NCI-H1105 (cell line): ENCODE data around the gene CYP21A2.
"Not testable (repeated sequence)": the region's sequence is repeated elsewhere in the genome, so short reads cannot be mapped to it uniquely, and the experiment has no call there.

Experiments used
- DNase-seq: peaks from one replicate; lab custom pipeline; 2025; lab: John Stamatoyannopoulos, UW

The CYP21A2 gene

DNA sequence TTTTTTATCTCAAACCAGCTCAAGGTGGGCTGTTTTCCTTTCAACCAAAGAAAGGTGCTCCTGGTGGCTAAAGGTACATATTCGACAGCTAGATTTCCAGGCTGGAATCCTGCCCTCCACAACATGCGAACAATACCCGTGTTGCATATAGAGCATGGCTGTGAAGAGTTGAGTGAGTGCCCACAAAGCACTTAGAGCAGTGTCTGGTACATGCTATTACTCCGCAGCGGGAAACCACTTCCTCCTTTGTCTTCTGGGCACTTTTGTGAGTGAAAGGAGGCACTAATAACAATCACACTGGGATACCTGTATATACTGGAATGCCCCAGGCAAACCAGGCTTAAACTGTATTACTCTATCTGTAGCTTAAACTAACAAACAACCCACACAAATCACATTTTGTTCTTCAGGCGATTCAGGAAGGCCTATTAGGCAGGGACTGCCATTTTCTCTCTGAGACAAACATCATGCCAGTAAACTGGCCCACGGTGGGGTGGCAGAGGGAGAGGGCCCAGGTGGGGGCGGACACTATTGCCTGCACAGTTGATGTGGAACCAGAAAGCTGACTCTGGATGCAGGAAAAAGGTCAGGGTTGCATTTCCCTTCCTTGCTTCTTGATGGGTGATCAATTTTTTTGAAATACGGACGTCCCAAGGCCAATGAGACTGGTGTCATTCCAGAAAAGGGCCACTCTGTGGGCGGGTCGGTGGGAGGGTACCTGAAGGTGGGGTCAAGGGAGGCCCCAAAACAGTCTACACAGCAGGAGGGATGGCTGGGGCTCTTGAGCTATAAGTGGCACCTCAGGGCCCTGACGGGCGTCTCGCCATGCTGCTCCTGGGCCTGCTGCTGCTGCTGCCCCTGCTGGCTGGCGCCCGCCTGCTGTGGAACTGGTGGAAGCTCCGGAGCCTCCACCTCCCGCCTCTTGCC is at the start of gene CYP21A2:
TSS of gene CYP21A2 (plus strand) at position 818 of the 927 bp plus-strand sequence. CDS start at position 826, 8 bp downstream.
- DNase-seq, result not testable (repeated sequence)

DNA sequence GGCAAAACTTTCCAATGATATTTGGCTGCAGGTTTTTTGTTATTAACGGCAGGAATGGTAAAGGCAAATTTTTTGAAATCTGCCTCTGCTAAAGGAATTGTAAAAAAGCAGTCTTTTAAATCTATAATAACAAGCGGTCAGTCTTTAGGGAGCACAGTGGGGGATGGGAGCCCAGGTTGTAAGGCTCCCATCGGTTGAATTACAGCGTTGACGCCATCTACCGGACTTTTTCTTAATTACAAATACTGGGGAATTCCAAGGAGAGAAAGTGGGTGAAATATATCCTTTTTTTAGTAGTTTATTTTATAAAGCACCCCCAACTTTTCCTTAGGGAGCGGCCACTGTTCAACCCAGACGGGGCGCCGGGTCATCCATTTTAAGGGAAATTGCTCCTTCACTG is 48.9 kb upstream of the CYP21A2 start:
- not testable (repeated sequence) for DNase-seq

DNA sequence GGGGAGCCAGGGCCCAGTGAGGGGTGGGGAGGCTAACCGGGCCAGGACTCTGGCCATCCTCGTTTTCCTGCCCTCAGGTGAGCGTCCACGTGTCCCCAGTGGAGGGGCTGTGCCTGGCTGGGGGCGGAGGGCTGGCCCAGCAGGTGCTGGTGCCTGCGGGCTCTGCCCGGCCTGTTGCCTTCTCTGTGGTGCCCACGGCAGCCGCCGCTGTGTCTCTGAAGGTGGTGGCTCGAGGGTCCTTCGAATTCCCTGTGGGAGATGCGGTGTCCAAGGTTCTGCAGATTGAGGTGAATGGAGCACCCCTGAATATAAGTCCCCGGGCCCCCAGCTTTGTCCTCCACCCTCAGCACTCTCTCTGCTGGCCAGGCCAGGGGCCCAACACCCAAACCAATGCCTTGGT is 43.8 kb upstream of the CYP21A2 start:
- DNase-seq, result not testable (repeated sequence)

DNA sequence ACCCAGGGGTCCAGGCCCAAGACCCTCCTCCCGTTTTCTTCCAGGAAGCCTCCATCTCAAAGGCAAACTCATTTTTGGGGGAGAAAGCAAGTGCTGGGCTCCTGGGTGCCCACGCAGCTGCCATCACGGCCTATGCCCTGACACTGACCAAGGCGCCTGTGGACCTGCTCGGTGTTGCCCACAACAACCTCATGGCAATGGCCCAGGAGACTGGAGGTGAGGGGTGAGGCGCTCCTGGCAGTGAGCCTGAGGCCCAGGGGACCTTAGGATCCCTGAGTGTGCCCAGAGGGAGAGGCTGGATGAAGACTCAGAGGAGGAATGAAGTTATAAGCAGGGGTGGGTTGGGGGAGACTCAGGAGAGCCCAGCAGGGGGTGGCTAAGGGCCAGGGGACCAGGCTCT is 41.8 kb upstream of the CYP21A2 start:
- not testable (repeated sequence) for DNase-seq

DNA sequence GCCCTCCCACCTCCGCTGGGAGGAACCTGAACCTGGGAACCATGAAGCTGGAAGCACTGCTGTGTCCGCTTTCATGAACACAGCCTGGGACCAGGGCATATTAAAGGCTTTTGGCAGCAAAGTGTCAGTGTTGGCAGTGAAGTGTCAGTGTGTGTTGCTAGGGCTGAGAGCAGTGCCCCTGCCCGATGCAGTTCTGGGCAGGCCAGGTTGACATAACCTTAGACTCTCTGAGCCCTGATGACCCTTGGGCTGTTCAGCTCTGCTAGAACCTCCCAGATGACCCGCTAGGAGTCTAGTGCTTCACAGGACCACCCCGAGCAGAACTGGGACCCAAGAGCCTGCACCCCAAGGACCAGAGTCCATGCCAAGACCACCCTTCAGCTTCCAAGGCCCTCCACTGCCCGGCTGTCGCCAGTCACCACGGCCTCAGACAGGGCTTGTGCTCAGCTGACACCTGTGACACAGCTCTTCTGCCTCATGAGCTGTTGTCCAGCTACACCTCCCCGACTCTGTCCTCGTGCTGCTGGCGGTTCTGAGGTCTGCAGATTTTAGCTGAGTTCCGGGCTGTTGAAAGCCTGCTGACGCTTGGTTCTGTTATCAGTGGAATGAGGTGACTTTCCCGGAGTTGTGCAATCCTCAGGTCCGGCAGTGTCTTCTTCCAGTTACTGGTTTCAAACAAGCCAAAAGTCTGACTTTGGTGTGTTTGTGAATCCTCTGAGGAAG is 35.5 kb upstream of the CYP21A2 start:
- DNase-seq, result not testable (repeated sequence)

DNA sequence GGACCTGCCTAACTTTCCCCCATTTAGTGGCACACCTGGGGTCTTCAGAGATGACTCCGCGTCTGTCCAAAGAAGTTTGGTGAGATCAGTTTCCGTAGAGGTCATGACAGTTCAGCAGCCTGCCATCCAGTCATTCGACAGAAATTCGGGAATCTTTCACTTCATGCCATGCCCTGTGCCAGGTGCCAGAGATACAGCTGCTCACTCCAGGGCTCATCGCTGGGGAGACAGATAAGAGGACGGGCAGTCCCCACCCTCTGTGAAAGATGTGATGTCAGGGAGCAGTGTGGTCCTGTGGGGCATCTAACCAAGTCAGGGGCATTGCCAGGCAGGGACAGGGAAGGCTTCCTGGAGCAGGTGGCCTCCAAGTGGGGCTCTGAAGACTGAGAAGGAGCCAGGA is 34.9 kb upstream of the CYP21A2 start:
- not testable (repeated sequence) for DNase-seq

DNA sequence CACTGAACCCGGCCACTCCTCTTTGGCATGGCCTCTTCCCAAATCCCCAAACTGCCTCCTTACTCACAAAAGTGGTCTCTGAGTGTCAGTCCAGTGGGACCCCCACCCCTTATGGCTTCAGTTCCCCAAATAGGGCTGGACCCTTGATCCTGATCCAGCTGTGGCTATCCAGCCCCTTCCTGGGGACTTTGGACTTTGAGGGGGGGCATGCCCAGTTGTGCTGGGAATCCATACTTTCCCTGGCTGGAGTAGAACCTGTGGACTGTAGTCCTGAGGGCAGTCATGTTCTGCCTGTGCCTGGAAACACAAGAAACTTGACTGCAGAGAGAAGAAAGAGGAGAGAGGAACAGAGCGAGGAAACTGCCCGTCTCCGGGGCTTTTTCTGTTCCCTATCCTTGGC is 33.8 kb upstream of the CYP21A2 start:
- not testable (repeated sequence) for DNase-seq

DNA sequence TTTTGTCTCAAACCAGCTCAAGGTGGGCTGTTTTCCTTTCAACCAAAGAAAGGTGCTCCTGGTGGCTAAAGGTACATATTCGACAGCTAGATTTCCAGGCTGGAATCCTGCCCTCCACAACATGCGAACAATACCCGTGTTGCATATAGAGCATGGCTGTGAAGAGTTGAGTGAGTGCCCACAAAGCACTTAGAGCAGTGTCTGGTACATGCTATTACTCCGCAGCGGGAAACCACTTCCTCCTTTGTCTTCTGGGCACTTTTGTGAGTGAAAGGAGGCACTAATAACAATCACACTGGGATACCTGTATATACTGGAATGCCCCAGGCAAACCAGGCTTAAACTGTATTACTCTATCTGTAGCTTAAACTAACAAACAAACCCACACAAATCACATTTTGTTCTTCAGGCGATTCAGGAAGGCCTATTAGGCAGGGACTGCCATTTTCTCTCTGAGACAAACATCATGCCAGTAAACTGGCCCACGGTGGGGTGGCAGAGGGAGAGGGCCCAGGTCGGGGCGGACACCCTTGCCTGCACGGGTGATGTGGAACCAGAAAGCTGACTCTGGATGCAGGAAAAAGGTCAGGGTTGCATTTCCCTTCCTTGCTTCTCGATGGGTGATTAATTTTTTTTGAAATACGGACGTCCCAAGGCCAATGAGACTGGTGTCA is 33.2 kb upstream of the CYP21A2 start:
- DNase-seq, result not testable (repeated sequence)

DNA sequence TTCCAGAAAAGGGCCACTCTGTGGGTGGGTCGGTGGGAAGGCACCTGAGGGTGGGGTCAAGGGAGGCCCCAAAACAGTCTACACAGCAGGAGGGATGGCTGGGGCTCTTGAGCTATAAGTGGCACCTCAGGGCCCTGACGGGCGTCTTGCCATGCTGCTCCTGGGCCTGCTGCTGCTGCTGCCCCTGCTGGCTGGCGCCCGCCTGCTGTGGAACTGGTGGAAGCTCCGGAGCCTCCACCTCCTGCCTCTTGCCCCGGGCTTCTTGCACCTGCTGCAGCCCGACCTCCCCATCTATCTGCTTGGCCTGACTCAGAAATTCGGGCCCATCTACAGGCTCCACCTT is 32.7 kb upstream of the CYP21A2 start:
- DNase-seq, result not testable (repeated sequence)

DNA sequence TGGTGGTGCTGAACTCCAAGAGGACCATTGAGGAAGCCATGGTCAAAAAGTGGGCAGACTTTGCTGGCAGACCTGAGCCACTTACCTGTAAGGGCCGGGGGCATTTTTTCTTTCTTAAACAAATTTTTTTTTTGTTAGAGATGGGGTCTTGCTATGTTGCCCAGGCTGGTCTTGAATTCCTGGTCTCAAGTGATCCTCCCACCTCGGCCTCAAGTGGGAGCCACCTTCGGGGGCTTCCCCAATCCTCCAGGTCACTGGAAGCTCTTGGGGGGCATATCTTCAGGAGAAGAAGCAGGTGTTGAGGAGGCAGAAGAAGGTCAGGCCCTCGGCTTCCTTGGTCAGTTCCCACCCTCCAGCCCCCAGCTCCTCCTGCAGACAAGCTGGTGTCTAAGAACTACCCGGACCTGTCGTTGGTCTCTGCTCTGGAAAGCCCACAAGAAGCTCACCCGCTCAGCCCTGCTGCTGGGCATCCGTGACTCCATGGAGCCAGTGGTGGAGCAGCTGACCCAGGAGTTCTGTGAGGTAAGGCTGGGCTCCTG is 32.2 kb upstream of the CYP21A2 start:
- DNase-seq, result not testable (repeated sequence)

DNA sequence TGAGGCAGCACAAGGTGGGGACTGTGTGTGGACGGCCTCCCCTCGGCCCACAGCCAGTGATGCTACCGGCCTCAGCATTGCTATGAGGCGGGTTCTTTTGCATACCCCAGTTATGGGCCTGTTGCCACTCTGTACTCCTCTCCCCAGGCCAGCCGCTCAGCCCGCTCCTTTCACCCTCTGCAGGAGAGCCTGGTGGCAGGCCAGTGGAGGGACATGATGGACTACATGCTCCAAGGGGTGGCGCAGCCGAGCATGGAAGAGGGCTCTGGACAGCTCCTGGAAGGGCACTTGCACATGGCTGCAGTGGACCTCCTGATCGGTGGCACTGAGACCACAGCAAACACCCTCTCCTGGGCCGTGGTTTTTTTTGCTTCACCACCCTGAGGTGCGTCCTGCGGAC is 31.1 kb upstream of the CYP21A2 start:
- not testable (repeated sequence) for DNase-seq

DNA sequence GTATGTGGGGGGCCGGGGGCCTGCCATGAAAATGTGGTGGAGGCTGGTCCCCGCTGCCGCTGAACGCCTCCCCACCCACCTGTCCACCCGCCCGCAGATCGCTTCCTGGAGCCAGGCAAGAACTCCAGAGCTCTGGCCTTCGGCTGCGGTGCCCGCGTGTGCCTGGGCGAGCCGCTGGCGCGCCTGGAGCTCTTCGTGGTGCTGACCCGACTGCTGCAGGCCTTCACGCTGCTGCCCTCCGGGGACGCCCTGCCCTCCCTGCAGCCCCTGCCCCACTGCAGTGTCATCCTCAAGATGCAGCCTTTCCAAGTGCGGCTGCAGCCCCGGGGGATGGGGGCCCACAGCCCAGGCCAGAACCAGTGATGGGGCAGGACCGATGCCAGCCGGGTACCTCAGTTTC is 30.2 kb upstream of the CYP21A2 start:
- DNase-seq, result not testable (repeated sequence)

DNA sequence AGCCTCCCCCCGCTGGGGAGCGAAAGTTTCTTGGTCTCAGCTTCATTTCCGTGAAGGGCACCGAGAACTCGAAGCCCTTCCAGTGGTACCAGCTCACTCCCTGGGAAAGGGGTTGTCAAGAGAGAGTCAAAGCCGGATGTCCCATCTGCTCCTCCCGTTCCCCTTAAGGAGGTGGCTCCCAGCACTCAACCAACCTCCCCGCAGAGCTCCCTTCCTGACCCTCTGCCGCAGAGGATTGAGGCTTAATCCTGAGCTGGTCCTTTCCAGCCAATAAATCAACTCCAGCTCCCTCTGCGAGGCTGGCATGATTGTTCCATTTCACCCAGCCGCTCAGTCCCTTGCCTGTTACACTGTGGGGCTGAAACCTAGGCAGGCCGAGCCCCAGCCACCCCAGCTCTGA is 29.6 kb upstream of the CYP21A2 start:
- DNase-seq, result not testable (repeated sequence)

DNA sequence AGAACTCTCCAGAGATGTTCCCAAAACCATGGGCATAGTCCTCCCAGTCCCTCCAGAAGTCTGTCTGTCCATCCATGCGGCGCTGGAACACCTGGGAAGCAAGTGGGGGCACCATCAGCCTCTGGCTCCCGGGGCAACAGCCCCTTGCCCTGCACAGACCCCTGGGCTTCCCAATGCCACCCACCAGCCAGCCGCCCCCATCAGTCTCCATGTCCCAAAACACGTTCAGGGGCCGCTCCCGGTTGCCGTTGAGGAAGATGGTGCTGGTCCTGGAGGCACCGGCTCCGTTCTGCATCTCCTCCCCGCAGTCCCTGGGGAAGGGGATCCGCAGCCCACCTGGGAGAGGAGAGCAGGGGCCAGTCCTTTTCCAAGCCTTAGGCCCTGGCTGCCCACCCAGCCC is 28.7 kb upstream of the CYP21A2 start:
- not testable (repeated sequence) for DNase-seq

DNA sequence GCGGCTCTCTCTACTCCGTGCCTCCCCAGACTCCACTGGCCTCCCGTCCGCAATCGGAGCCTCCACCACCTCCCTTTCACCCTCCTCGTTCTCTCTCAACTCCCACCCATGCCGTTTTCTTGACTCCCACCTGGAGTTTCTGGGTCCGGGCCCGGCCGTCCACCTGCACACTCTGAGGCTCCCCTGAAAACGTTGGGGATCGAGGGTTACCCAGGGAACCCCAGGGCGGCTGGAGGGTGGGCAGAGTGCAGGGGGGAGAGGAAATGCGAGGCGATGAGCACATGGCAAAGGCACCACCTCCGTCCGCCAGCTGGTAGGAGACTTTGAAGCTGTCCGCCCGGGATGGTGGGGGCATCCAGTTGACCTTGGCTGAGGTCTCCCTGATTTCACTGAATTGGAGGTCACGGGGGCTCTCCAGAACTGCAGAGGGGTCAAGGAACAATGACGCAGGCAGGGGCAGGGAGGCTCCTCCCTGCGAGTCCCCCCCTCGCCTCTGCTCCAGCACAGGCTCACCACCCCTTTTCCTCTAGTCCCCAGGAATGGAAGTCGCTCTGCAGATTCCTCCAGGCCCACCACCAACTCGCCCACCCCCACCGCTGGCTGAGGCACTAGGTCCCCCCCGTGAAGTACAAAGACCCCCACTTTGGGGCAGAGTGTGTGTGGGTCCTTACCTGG is 27.2 kb upstream of the CYP21A2 start:
- DNase-seq, result not testable (repeated sequence)

DNA sequence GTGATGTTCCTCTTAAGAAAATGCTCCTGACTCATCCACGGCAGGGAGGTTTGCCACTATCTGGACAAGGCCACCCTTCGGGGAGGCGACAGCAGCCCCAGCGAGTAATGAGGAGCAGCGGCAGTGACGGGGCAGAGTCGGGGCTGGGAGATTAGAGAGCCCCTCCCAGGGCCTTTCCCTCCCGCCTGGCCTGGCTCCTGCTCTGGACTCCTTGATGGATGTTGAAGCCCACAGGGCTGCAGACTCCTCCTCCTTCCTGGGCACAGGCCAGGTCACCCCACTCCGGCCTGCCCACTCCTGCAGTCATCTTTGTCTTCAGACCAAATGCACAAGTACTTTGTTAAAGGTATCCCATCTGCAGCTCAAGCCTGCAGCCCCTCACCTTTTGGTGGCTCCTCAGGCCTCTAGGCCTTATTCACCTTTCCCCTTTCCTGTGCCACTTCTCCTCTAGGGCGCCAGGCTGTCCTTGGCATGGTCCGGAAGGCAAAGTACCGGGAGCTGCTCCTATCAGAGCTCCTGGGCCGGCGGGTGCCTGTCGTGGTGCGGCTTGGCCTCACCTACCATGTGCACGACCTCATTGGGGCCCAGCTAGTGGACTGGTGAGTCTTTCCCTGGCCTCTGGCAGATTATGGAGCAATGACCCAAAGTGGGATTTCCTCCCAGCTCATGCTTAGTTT is 25.1 kb upstream of the CYP21A2 start:
- not testable (repeated sequence) for DNase-seq

DNA sequence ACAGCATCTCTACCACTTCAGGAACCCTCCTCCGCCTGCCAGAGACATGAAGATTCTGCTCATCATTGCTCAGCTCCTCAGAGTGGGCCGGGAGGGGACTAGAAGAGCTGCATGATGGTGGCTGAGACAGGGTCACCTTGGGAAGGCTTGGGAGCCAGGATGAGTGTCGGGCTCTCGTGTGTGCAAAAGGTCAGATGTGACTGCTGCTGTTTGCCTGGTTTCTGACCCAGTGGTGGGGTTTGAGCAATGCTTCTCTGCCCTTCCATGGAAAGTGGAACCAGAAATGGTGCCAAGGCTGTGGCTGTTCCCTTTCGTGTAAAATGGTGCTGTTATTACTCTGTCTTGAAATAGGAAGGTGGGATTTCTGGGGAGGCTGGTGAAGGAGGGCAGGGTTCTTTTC is 24.5 kb upstream of the CYP21A2 start:
- DNase-seq, result not testable (repeated sequence)

DNA sequence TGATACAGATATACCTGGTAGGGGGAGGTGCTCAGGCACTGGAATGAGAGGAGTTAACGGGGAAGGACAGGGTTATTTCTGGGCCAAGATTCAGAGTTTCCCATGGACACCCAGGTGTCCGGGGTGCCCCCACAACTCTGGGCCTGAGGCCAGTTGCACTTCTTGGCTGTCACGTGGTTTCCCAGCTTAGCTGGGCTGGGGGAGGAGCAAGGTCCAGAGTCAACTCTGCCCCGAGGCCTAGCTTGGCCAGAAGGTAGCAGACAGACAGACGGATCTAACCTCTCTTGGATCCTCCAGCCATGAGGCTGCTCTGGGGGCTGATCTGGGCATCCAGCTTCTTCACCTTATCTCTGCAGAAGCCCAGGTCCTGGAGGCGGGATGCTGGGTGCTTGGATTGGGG is 23.7 kb upstream of the CYP21A2 start, which contains the start of gene C4B:
TSS of gene C4B (plus strand) at position 249 of the 400 bp plus-strand sequence. CDS start at position 300, 51 bp downstream.
- DNase-seq, result not testable (repeated sequence)

DNA sequence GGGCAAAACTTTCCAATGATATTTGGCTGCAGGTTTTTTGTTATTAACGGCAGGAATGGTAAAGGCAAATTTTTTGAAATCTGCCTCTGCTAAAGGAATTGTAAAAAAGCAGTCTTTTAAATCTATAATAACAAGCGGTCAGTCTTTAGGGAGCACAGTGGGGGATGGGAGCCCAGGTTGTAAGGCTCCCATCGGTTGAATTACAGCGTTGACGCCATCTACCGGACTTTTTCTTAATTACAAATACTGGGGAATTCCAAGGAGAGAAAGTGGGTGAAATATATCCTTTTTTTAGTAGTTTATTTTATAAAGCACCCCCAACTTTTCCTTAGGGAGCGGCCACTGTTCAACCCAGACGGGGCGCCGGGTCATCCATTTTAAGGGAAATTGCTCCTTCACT is 16.1 kb upstream of the CYP21A2 start:
- not testable (repeated sequence) for DNase-seq

DNA sequence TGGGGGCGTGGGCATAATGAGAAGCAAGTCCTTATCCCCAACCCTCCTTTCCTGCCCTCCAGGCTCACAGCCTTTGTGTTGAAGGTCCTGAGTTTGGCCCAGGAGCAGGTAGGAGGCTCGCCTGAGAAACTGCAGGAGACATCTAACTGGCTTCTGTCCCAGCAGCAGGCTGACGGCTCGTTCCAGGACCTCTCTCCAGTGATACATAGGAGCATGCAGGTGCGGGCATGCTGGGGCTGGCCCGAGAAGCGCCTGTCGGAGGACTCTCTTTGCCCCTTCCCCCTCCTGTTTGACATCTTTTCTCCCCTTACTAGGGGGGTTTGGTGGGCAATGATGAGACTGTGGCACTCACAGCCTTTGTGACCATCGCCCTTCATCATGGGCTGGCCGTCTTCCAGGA is 9.6 kb upstream of the CYP21A2 start:
- not testable (repeated sequence) for DNase-seq

DNA sequence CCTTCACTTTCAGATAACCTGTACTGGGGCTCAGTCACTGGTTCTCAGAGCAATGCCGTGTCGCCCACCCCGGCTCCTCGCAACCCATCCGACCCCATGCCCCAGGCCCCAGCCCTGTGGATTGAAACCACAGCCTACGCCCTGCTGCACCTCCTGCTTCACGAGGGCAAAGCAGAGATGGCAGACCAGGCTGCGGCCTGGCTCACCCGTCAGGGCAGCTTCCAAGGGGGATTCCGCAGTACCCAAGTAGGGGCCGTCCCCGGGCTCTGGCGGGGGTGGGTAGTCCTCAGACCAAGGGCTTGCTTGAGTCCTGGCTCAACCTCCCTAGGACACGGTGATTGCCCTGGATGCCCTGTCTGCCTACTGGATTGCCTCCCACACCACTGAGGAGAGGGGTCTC is 8.7 kb upstream of the CYP21A2 start:
- DNase-seq, result not testable (repeated sequence)
